Measurements from ENCODE around the gene SMOC2. TPM values are rescaled to one million over a fixed set of nuclear protein-coding genes. Genes with fewer than 3 reads are reported as not detected.

The SMOC2 gene
- total RNA-seq, 2 experiments from 2014 or later = not detected

GRCh38 chr6:168442646-168443045, 1.7 kb downstream of the SMOC2 start:
- DNase-seq = no peak
- H3K9me3 Mint-ChIP-seq = no peaks in the 10 kb centered on the region
- peaks cover 44% of the 10 kb centered on the region for H3K27me3 Mint-ChIP-seq
- ChIA-PET CTCF (no interaction called here), POLR2A (no interaction called here)
- H3K27ac Mint-ChIP-seq = no peak overlapping the region
- H3K36me3 Mint-ChIP-seq (ENCODE audit: low read depth) = peaks cover 2% of the 10 kb centered on the region
- H3K4me3 Mint-ChIP-seq = no peak overlapping the region
- no peaks in the 10 kb centered on the region for H3K4me1 Mint-ChIP-seq

- no peak overlapping the region for H3K4me3 Mint-ChIP-seq
- peaks cover 24% of the 10 kb centered on the region for H3K27me3 Mint-ChIP-seq
- no peaks in the 10 kb centered on the region for H3K9me3 Mint-ChIP-seq
- peaks cover 2% of the 10 kb centered on the region for H3K36me3 Mint-ChIP-seq (ENCODE audit: low read depth)
- no peak for DNase-seq
- ChIA-PET CTCF (no interaction called here), POLR2A (no interaction called here)
- no peak overlapping the region for H3K27ac Mint-ChIP-seq
- no peaks in the 10 kb centered on the region for H3K4me1 Mint-ChIP-seq
Measured at GRCh38 chr6:168447282-168447681, 6.3 kb downstream of the SMOC2 start.

DNA sequence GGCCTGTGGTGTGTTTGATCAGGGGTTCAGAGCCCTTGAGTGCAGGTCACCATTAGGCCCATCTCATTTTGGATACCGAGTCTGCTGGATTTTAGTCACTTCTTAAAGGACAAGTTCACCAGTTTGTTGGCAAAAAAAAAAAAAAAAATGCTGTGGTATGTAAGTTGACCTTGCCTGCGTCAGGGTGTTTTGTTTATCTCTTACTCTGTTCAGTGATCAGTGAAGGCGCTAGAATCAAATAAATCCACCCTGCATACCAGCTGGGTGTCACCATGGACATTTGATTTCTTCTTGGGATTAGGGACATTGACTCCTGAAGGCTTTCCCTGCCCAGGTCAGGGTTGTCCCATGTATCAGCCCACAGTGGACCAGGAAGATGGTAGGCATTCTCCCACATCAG, 6.7 kb downstream of the SMOC2 start:
- no peaks in the 10 kb centered on the region for H3K9me3 Mint-ChIP-seq
- POLR2A ChIA-PET = no interaction called here

DNA sequence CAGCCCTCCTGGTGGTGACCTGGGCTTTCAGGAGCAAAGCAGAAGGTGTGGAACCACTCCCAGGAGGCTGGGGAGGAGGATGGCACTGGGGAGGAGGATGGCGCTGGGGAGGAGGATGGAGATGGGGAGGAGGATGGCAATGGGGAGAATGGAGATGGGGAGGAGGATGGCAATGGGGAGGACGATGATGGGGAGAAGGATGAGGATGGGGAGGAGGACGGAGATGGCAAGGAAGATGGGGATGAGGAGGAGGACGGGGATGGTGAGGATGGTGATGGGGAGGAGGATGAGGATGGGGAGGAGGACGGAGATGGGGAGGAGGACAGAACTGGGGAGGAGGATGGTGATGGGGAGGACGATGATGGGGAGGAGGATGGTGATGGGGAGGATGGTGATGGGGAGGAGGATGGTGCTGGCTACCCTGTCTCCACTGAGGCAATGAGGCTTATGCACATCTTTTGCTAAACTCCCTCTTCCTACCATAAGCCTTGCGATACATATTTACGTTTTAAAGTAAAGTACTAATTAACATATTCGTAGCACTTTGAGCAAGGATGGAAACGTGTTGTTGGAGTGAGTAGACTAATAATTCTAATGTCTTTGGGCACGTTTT, 7.4 kb downstream of the SMOC2 start:
- CTCF ChIA-PET = no interaction called here
- no peaks in the 10 kb centered on the region for H3K36me3 Mint-ChIP-seq (ENCODE audit: low read depth)
- peaks cover 16% of the 10 kb centered on the region for H3K27me3 Mint-ChIP-seq
- POLR2A ChIA-PET = no interaction called here
- no peaks in the 10 kb centered on the region for H3K9me3 Mint-ChIP-seq
- H3K27ac Mint-ChIP-seq = no peak overlapping the region
- H3K4me1 Mint-ChIP-seq = no peaks in the 10 kb centered on the region
- DNase-seq = no peak
- no peak overlapping the region for H3K4me3 Mint-ChIP-seq

More for the DNA sequence above, 6.7 kb downstream of the SMOC2 start:
- Mint-ChIP-seq H3K27me3 (peaks cover 21% of the 10 kb centered on the region), H3K27ac (no peak overlapping the region), H3K4me3 (no peak overlapping the region), H3K4me1 (no peaks in the 10 kb centered on the region), H3K36me3 (ENCODE audit: low read depth) (peaks cover under 1% of the 10 kb centered on the region)
- DNase-seq = no peak
- CTCF ChIA-PET = no interaction called here

- CTCF ChIA-PET = no interaction called here
- Mint-ChIP-seq H3K4me1 (no peaks in the 10 kb centered on the region), H3K27me3 (peaks cover 9% of the 10 kb centered on the region), H3K27ac (no peak overlapping the region), H3K4me3 (no peak overlapping the region), H3K9me3 (no peaks in the 10 kb centered on the region), H3K36me3 (ENCODE audit: low read depth) (no peaks in the 10 kb centered on the region)
- POLR2A ChIA-PET = no interaction called here
- DNase-seq = no peak
Measured at GRCh38 chr6:168450917-168451316, 9.9 kb downstream of the SMOC2 start.

DNA sequence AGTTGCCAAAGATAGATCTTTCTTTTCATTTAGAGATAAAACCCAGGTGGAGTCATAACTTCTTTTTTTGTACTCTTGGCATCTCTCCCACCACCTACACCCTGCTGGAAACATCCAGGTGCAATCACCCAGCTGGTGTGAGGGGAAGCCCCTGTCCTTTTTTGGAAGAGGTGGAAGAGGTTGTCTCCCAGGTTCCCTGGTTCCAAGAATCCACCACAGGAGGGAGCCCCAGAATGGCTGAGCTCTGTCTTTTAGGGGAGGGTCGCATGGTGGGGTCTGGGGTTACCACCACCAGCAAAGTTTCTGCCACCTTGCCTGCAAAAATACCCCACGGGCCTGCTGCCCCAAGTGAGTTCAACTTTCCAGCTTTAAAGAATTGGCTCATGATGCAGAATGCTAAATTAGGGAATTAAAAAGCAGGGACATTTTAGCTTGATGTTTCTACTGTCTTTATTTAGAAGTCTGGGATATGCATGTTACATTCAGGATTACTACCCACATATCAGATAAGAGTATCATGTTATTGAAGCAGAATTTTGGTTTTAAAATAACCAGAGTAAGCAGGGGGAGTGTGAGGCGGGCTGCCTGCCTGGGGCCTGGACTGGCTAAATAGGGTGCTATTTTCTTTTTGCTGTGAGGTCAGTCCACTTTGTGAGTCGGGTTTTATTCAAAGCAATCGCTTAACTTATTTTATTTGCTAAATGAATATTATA, 11.0 kb downstream of the SMOC2 start:
- H3K27me3 Mint-ChIP-seq = peaks cover 9% of the 10 kb centered on the region
- no peak overlapping the region for H3K4me3 Mint-ChIP-seq
- H3K4me1 Mint-ChIP-seq = no peaks in the 10 kb centered on the region
- H3K36me3 Mint-ChIP-seq (ENCODE audit: low read depth) = no peaks in the 10 kb centered on the region
- no peak overlapping the region for H3K27ac Mint-ChIP-seq
- no peaks in the 10 kb centered on the region for H3K9me3 Mint-ChIP-seq
- DNase-seq = no peak
- CTCF ChIA-PET = no interaction called here
- POLR2A ChIA-PET = no interaction called here

DNA sequence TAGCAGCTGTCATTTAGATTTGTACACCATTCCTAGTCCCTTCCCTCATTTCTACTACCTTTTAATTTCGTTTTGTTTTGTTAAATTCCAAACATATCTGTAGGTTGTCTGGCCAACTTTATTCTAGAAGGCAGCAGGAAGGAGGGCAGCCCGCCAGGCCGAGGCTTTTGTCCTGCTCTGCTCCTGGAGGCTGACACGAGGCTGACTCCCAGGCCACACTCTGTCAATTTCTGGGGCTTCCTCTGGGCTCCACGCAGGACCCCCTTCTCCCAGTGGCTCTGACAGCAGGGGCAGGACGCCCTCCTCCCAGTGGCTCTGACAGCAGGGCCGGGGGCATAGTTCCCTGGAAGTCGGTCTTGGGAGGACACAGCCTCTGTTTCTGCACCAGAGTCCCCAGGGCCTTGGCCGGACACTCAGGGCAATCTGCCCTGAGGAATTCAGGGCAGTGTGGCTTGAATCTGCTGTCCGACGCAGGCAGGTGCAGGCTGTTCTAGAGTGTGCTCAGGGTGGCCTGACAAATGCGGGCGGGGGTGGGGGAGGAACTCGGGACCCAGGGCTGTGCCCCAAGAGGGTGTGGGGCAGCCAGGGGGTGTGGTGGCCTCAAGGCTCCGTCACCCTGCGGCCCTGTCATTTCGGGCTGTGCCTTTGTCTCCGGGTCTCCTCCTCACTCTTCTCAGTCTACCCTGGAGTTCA, 11.8 kb downstream of the SMOC2 start:
- Mint-ChIP-seq H3K9me3 (no peaks in the 10 kb centered on the region), H3K4me3 (no peak overlapping the region), H3K36me3 (ENCODE audit: low read depth) (no peaks in the 10 kb centered on the region), H3K27me3 (peaks cover 6% of the 10 kb centered on the region), H3K4me1 (no peaks in the 10 kb centered on the region), H3K27ac (no peak overlapping the region)
- ChIA-PET POLR2A (no interaction called here), CTCF (no interaction called here)
- DNase-seq = no peak

DNA sequence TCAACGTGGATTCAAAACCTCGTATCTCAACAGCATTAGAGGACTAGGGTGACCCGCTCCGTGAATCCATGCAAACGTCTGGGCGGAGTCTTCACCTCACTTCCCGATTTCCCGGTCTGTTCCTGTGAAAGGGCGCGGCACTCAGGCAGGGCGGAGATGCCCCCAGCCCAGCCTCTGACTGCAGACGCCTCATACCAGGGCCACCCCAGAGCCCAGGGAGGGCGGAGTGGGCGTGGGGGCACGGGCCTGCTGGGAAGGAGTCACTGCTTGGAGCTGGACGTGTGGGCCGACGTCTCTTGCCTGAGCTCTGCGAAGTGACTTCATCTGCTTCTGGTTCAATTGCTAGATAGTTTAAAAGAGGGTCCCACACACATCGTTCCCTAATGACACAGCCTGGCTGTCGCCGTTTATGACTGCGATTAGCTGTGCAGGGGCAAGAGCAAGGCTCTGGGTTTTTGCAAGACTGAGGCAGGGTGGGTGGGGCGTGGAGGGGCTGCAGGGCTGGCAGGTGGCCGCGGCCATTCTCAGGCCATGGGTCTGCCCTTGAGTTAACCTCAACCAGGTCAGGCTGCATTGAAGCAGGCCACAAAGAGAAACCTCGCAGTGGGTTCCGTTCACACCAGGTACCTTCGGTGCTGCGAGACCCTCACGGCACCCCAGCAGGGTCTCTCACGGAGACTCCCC, 15.0 kb downstream of the SMOC2 start:
- peaks cover 6% of the 10 kb centered on the region for H3K27me3 Mint-ChIP-seq
- no peak overlapping the region for H3K27ac Mint-ChIP-seq
- no peaks in the 10 kb centered on the region for H3K4me1 Mint-ChIP-seq
- no peaks in the 10 kb centered on the region for H3K9me3 Mint-ChIP-seq
- ChIA-PET POLR2A (no interaction called here), CTCF (no interaction called here)
- H3K36me3 Mint-ChIP-seq (ENCODE audit: low read depth) = no peaks in the 10 kb centered on the region
- no peak for DNase-seq
- H3K4me3 Mint-ChIP-seq = no peak overlapping the region

- POLR2A ChIA-PET = no interaction called here
Measured at GRCh38 chr6:168456907-168457652, 16.1 kb downstream of the SMOC2 start.

GRCh38 chr6:168457653-168457934, 16.6 kb downstream of the SMOC2 start:
- Mint-ChIP-seq H3K27ac (no peak overlapping the region), H3K4me3 (no peak overlapping the region), H3K27me3 (peaks cover 6% of the 10 kb centered on the region), H3K4me1 (no peaks in the 10 kb centered on the region), H3K9me3 (no peaks in the 10 kb centered on the region), H3K36me3 (ENCODE audit: low read depth) (no peaks in the 10 kb centered on the region)
- CTCF ChIA-PET = no interaction called here
- DNase-seq = no peak
- POLR2A ChIA-PET = no interaction called here

More at GRCh38 chr6:168456907-168457652, 16.1 kb downstream of the SMOC2 start:
- H3K27me3 Mint-ChIP-seq = peaks cover 6% of the 10 kb centered on the region
- H3K4me1 Mint-ChIP-seq = no peaks in the 10 kb centered on the region
- no peaks in the 10 kb centered on the region for H3K36me3 Mint-ChIP-seq (ENCODE audit: low read depth)
- H3K9me3 Mint-ChIP-seq = no peaks in the 10 kb centered on the region
- CTCF ChIA-PET = no interaction called here
- no peak overlapping the region for H3K27ac Mint-ChIP-seq
- H3K4me3 Mint-ChIP-seq = no peak overlapping the region
- DNase-seq = no peak

- Mint-ChIP-seq H3K4me1 (no peaks in the 10 kb centered on the region), H3K27ac (no peak overlapping the region), H3K4me3 (no peak overlapping the region), H3K27me3 (peaks cover 6% of the 10 kb centered on the region), H3K36me3 (ENCODE audit: low read depth) (no peaks in the 10 kb centered on the region), H3K9me3 (no peaks in the 10 kb centered on the region)
- POLR2A ChIA-PET = no interaction called here
- CTCF ChIA-PET = no interaction called here
- no peak for DNase-seq
Measured at GRCh38 chr6:168458101-168458500, 17.1 kb downstream of the SMOC2 start.

GRCh38 chr6:168459572-168459971, 18.6 kb downstream of the SMOC2 start:
- ChIA-PET CTCF (no interaction called here), POLR2A (no interaction called here)
- Mint-ChIP-seq H3K4me3 (no peak overlapping the region), H3K36me3 (ENCODE audit: low read depth) (no peaks in the 10 kb centered on the region), H3K4me1 (no peaks in the 10 kb centered on the region), H3K27me3 (no peaks in the 10 kb centered on the region), H3K9me3 (no peaks in the 10 kb centered on the region), H3K27ac (no peak overlapping the region)
- DNase-seq = no peak

- POLR2A ChIA-PET = no interaction called here
- H3K9me3 Mint-ChIP-seq = no peaks in the 10 kb centered on the region
- H3K27ac Mint-ChIP-seq = no peak overlapping the region
- H3K4me1 Mint-ChIP-seq = no peaks in the 10 kb centered on the region
- H3K27me3 Mint-ChIP-seq = no peaks in the 10 kb centered on the region
- no peak for DNase-seq
- H3K4me3 Mint-ChIP-seq = no peak overlapping the region
- no peaks in the 10 kb centered on the region for H3K36me3 Mint-ChIP-seq (ENCODE audit: low read depth)
- CTCF ChIA-PET = no interaction called here
Measured at GRCh38 chr6:168462289-168462853, 21.4 kb downstream of the SMOC2 start.

All from activated CD4-positive, alpha-beta memory T cell treated with anti-CD3 and anti-CD28 coated beads, Interleukin-2, amount 10 ng/mL, durations not matched to agents 7 days and 5 days (primary cell).